Measurements from ENCODE around the gene TSTD2.

DNA sequence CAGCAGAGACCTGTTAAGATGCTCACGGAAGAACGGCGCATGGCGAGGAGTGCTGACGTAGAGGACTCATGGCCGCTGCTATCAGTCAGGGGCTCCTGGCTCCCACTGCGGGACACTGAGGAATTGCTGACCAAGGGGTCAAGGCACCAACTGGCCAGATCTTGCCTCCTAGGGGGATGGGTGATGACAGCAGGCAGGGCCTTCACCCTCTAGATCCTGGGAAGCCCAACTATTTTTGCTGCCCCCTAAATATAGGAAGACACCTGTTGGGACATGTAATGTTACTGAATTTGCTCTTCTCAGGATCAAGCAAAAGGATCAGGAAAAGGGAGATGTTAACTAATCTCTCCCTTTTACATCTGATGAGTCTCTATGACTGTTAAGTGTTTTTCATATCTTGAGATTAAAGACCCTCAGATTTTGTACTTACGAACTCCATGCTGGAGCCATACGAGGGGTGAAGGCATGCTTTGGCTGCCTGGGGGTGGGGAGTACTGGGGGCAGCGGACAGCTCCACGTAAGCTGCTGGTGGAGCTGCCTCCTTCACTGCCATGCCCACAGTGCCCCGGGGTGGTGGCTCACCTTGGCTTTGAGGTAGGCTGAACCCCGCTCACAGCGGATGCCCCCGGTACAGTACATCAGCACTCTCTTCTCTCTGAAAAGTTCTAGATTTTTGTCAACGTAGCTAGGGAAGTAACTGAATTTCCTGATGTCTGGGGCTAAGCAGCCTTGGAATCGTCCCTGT, 28.1 kb downstream of the TSTD2 start:
- TF ChIP-seq, protein P1, sequence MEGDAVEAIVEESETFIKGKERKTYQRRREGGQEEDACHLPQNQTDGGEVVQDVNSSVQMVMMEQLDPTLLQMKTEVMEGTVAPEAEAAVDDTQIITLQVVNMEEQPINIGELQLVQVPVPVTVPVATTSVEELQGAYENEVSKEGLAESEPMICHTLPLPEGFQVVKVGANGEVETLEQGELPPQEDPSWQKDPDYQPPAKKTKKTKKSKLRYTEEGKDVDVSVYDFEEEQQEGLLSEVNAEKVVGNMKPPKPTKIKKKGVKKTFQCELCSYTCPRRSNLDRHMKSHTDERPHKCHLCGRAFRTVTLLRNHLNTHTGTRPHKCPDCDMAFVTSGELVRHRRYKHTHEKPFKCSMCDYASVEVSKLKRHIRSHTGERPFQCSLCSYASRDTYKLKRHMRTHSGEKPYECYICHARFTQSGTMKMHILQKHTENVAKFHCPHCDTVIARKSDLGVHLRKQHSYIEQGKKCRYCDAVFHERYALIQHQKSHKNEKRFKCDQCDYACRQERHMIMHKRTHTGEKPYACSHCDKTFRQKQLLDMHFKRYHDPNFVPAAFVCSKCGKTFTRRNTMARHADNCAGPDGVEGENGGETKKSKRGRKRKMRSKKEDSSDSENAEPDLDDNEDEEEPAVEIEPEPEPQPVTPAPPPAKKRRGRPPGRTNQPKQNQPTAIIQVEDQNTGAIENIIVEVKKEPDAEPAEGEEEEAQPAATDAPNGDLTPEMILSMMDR (IDR thresholded peaks at IDR 0.05; ENCODE audit: insufficient read depth, low read length, poor library complexity, severe bottlenecking), result no peak
- no peak for TF ChIP-seq EZH2phosphoT487 (conservative IDR thresholded peaks at IDR 0.05; ENCODE audit: low read length)

Data from SU-DHL-6 (cell line).